Anterior cingulate cortex (tissue), 58 donors: Measurements from ENCODE around the gene C1RL.
A peak's percentile ranks its signal among the peaks of the same experiment; 100 is the strongest.

Experiments
- DNase-seq, 58 donors: peaks; one replicate each; lab custom pipeline; 2025; lab: John Stamatoyannopoulos, UW

The C1RL gene

GRCh38 chr12:7137908-7138307 lies 28.9 kb upstream of the C1RL start:
- no peak for DNase-seq

GRCh38 chr12:7136676-7137075 lies 27.7 kb upstream of the C1RL start:
- DNase-seq, result no peak

- DNase-seq, result no peak
Observed at GRCh38 chr12:7136071-7136470, 27.1 kb upstream of the C1RL start.

- DNase-seq, result no peak
Observed at GRCh38 chr12:7134396-7135166, 25.6 kb upstream of the C1RL start.

- DNase-seq, result no peak
Observed at GRCh38 chr12:7131502-7131866, 22.5 kb upstream of the C1RL start.

DNA sequence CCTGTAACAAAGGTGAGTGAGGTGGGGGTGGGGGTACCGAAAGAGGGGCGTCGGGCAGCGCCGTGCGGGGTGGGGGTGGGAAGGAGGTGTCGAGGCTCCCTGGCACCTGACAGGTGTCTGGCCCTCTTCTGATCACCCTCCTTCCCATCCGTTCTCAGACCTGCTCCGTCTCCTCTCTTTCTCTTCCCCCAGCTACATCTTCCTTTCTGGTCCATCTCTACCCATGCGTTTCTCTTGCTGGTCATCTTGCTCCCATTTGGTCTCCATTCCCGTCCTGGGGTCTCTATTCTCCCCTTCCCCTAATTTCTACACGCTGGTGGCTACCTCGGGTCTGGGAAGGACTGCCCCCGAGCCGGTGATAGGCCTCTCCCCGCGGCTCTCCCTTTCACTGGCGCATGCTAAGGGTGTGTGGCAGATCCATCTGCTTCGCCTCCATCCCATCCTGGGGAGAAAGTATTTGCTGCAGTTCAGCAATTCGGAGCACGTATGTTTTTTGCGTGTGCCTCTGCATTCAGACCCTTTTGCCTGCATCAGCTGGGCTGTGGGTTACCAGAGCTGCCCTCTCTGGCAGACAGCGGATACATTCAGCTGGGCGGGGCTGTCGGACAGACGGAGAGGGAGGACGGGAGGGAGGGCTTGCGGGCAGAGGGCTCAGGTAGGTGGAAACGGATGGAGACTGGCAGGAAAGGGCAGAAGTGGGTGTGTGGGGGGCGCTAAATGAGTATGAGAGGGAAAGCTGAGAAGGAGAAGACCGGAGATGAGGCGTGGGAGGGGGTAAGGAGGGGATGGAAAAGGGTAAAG lies 21.9 kb upstream of the C1RL start:
- peak in 40 of 58 donors; percentile 9 to 66 (median 28) for DNase-seq

GRCh38 chr12:7129872-7130691 lies 21.1 kb upstream of the C1RL start, which contains the start of gene CLSTN3:
CLSTN3 (plus strand) TSS chr12:7130371; CDS start chr12:7130649, 278 bp downstream.
- peak in 56 of 58 donors; percentile 38 to 93 (median 76) for DNase-seq

GRCh38 chr12:7129287-7129871 lies 20.4 kb upstream of the C1RL start:
- peak in 1 of 58 donors; percentile 29 for DNase-seq

- DNase-seq, result no peak
Observed at GRCh38 chr12:7128681-7129286, 19.8 kb upstream of the C1RL start, which contains the start of gene RBP5. RBP5 (minus strand) TSS chr12:7128889; CDS start chr12:7128775, 114 bp downstream.

DNA sequence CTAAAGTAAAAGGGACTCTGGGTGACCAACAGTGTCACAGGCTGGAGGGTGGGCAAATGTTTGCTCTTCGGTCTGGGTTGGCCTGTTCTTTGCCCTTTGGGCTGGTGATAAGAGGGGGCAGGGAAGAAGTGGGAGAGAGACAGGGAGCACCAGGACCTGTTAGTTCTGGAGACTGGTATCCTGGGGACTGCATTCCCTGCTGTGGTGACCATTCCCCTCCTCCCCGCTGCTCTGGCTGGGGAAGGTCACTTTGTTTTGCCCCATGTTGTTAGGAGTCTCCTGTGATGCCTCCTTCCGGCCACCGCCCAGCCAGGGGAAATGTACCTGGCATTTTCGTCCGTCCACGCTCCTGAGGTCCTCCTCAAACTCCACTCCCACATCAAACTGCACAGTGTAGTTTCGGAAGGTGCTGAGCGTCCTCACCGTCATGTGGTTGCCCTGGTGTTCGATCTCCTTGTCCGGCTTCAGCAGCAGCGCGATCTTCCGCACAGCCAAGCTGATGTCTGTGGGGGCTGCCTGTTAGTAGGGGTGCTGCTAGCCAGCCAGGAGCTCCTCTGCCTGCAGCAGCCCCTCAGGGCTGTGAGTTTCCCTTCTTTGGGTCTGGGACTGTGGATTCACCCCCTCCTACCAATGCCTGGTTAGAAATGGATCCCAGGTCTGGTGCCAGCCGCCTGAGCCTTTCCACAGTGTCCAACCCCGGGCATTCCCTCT lies 19.1 kb upstream of the C1RL start:
- no peak for DNase-seq

DNA sequence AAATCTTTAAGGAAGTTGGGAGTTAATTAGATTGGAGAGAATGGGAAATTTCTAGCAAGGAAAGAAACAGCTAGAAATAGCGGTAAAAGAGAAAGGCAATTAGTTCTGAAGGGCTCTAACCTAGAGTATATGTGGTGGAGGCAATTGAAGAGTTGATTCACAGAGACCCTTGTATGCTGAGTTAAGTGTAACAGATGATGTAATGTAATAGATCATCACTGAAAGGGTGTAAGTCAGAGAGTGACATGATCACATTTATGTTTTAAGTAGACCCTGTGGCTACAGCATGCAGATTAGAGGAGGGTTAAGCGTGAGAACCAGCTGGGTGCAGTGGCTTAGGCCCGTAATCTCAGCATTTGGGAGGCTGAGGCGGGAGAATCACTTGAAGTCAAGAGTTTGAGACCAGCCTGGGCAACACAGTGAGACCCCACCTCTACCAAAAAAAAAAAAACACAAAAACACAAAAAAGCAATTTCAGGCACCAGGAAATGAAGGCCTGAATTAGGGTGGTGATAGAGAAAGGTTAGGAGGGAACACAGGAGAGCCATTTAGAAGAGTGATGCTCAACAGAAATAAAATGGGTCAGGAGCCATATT lies 16.7 kb upstream of the C1RL start:
- no peak for DNase-seq

GRCh38 chr12:7123806-7124522 lies 14.9 kb upstream of the C1RL start:
- DNase-seq, result no peak

DNA sequence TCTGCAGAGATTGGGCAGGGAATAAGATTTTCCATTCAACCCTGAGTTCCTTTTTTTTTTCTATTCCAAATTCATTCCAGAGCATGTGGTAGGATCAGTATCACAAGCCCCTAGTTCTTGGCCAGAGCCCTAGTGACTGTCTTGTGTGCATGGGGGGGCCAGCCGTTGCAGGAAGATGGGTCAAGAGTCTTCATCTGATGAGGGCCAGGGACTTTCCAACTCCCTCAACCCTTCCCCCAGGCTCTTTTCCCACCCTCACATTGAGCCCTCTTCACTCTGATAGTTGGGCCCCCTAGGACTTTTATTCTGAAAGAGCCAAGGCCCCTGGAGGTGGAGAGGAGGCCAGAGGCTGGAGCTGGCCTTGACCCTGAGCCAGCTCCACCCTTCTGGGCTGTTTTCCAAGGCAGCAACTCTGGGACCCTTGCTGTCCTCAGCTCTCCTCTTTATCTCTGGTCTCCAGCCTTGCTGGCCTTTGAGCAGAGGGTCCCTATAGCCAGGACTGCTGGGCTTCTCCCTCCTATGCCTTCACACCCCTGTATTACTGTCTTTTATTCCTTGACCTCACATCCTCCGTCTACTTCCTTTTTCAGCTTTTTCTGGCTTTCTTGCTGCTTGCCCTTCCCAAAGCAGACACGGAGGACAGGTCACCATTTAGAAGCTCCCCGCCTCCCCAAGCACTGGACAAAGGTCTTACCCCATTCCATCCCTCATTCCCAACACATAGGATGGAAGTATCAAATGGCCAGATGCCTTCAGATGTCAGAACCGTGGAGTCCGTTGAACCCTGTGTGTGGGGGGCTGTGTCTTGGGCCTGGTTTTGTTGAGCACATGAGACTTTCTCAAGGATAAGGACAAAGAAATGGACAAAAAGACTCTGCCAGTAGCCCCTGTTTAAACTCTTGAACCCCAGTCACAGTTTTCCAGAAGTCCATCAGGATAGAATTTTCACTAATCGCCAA lies 14.1 kb upstream of the C1RL start:
- no peak for DNase-seq

- DNase-seq, result no peak
Observed at GRCh38 chr12:7121324-7121723, 12.3 kb upstream of the C1RL start.

- DNase-seq, result no peak
Observed at GRCh38 chr12:7120166-7120565, 11.2 kb upstream of the C1RL start.

- DNase-seq, result no peak
Observed at GRCh38 chr12:7118881-7119280, 9.9 kb upstream of the C1RL start.

GRCh38 chr12:7117670-7118069 lies 8.7 kb upstream of the C1RL start:
- no peak for DNase-seq
